Measurements from ENCODE around the gene LYRM7. TPM values are rescaled to one million over a fixed set of nuclear protein-coding genes. Genes with fewer than 3 reads are reported as not detected.

Gene LYRM7
- total RNA-seq, 2 donors from 2014 or later: 6.3 to 7.6 TPM

DNA sequence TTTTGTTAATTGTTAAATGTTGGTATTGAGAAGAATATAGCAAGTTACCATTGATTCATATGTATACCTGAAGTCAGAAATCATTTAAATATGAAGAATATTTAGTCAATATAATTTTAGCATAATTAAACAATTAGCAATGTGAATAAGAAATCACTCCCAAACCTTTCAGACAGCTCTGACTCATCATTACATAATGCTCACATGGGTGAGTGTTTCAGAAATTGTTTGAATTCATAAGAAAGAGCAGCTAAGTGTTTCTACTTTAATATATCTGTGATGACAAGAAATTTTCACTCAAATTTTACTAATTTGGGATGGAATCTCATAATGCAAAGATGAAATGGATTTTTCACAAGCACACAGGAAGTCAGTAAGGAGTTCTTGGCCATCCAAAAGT is 51.1 kb downstream of the LYRM7 start:
- H3K27ac ChIP-seq: no peak overlapping the region
- DNase-seq (ENCODE audit: low spot score): no peak
- H3K4me1 ChIP-seq (replicated peaks): no peaks in the 10 kb centered on the region
- H3K27me3 ChIP-seq (replicated peaks; ENCODE audit: insufficient read depth): no peaks in the 10 kb centered on the region
- H3K36me3 ChIP-seq: no peaks in the 10 kb centered on the region
- no peak overlapping the region for H3K4me3 ChIP-seq
- no peaks in the 10 kb centered on the region for H3K9me3 ChIP-seq
- TF ChIP-seq, protein P1, sequence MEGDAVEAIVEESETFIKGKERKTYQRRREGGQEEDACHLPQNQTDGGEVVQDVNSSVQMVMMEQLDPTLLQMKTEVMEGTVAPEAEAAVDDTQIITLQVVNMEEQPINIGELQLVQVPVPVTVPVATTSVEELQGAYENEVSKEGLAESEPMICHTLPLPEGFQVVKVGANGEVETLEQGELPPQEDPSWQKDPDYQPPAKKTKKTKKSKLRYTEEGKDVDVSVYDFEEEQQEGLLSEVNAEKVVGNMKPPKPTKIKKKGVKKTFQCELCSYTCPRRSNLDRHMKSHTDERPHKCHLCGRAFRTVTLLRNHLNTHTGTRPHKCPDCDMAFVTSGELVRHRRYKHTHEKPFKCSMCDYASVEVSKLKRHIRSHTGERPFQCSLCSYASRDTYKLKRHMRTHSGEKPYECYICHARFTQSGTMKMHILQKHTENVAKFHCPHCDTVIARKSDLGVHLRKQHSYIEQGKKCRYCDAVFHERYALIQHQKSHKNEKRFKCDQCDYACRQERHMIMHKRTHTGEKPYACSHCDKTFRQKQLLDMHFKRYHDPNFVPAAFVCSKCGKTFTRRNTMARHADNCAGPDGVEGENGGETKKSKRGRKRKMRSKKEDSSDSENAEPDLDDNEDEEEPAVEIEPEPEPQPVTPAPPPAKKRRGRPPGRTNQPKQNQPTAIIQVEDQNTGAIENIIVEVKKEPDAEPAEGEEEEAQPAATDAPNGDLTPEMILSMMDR (IDR thresholded peaks at IDR 0.05): no peak
- TF ChIP-seq POLR2A (IDR thresholded peaks at IDR 0.05) (no peak), POLR2AphosphoS5 (IDR thresholded peaks at IDR 0.05) (no peak)
- intact Hi-C loops (cut with DNase I): no loop called here

DNA sequence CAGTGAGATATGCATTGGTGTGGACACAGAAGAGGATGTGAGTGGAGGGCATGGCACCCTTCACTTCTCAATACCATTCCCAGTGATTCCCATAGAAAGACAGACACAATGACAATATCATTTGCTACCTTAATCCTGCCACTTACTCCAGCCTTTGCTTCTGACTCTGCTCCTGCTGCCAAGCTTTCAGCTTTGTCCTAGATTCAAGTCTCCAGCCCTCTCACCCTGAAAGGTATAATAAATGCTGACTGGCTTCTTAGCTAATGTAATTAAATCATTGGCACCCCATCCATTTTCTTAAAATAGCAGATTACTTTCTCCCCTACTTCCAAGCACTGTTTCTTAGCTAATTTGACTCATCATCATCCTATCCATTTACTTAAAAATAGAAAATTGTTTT is 52.0 kb downstream of the LYRM7 start:
- H3K4me1 ChIP-seq (replicated peaks): no peaks in the 10 kb centered on the region
- H3K4me3 ChIP-seq: no peak overlapping the region
- H3K9me3 ChIP-seq: no peaks in the 10 kb centered on the region
- H3K27ac ChIP-seq: no peak overlapping the region
- H3K36me3 ChIP-seq: no peaks in the 10 kb centered on the region
- TF ChIP-seq POLR2AphosphoS5 (IDR thresholded peaks at IDR 0.05) (no peak), POLR2A (IDR thresholded peaks at IDR 0.05) (no peak)
- TF ChIP-seq, protein P1 (IDR thresholded peaks at IDR 0.05): no peak
- no peak for DNase-seq (ENCODE audit: low spot score)
- intact Hi-C loops (cut with DNase I): no loop called here
- H3K27me3 ChIP-seq (replicated peaks; ENCODE audit: insufficient read depth): no peaks in the 10 kb centered on the region

DNA sequence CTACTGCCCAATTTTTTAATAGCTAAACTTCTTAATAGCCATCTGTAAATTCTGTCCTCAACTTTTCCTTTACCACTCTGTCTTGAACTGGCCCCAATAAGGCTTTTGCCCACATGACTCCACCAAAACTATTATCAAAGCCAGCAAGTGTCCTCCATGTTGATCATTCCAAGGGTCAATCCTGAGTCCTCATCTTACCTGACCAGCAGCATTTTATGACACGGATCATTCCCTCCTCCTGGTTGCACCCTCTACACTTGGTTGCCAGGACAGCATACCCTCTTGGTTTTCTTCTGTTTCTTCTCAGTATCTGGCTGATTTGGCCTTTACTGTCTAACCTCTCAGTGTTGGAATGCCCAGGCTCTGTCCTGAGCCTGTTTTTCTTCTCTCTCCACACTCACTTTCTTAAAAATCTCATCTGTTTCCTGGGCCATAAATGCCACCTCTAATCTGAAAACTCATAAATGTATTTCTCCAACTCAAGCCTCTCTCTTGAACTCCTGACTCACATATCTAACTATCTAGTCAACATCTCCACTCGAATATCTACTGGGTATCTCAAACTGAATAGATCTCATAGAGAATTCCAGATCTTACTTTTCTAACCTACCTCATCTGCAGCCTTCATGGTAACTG is 53.1 kb downstream of the LYRM7 start:
- no peaks in the 10 kb centered on the region for H3K4me1 ChIP-seq (replicated peaks)
- intact Hi-C loops (cut with DNase I): no loop called here
- DNase-seq (ENCODE audit: low spot score): no peak
- H3K27me3 ChIP-seq (replicated peaks; ENCODE audit: insufficient read depth): no peaks in the 10 kb centered on the region
- no peak overlapping the region for H3K27ac ChIP-seq
- no peaks in the 10 kb centered on the region for H3K9me3 ChIP-seq
- no peaks in the 10 kb centered on the region for H3K36me3 ChIP-seq
- TF ChIP-seq POLR2AphosphoS5 (IDR thresholded peaks at IDR 0.05) (no peak), POLR2A (IDR thresholded peaks at IDR 0.05) (no peak)
- TF ChIP-seq, protein P1 (IDR thresholded peaks at IDR 0.05): no peak
- 59% methylated on average over 2 of the region's 2 CpGs for WGBS
- no peak overlapping the region for H3K4me3 ChIP-seq

DNA sequence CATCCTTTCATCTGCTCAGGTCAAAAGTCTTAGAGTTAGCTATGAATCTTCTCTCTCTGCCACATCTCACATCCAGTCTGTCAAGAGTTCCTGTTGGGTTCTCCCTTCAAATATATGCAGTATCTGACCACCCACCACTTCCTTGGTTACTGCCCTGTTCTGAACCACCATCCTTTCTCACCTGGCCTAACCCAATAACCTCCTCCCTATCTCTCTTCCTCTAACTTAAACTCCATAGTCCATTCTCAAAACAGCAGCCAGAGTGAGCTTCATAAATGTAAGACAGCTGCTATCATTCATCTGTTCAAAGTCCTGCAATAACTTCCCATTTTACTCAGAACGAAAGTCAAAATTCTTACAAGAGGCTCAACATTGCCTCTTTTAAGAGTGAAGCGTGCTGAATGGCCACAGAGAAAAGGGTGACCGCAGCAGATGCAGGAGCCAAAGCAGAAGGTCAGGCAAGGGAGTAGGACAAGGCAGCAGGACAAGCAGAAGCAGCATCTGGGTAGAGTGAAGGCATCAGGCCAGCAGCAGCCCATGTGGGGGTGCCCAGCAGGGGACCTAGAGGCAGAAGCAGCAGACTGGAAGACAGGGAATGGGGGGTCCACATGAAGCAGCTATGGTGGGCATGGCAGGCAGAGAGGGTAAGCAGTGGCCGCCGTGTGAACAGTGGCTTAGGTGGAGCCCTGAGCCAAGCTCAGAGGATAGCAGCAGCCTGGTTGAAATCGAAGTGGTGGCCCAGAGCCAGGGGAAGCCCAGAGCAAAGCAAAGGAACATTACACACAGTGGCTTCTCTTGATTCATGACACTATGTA is 53.9 kb downstream of the LYRM7 start:
- no peak overlapping the region for H3K4me3 ChIP-seq
- no peak for DNase-seq (ENCODE audit: low spot score)
- TF ChIP-seq POLR2A (IDR thresholded peaks at IDR 0.05) (no peak), POLR2AphosphoS5 (IDR thresholded peaks at IDR 0.05) (no peak)
- TF ChIP-seq, protein P1 (IDR thresholded peaks at IDR 0.05): no peak
- no peaks in the 10 kb centered on the region for H3K36me3 ChIP-seq
- H3K4me1 ChIP-seq (replicated peaks): no peaks in the 10 kb centered on the region
- H3K9me3 ChIP-seq: no peaks in the 10 kb centered on the region
- H3K27me3 ChIP-seq (replicated peaks; ENCODE audit: insufficient read depth): no peaks in the 10 kb centered on the region
- no peak overlapping the region for H3K27ac ChIP-seq
- intact Hi-C loops (cut with DNase I): no loop called here
- WGBS: 75% methylated on average over 6 of the region's 6 CpGs

All from prostate gland (tissue), 2 donors.